ENCODE measurements around the gene CCN2.

The CCN2 gene

DNA sequence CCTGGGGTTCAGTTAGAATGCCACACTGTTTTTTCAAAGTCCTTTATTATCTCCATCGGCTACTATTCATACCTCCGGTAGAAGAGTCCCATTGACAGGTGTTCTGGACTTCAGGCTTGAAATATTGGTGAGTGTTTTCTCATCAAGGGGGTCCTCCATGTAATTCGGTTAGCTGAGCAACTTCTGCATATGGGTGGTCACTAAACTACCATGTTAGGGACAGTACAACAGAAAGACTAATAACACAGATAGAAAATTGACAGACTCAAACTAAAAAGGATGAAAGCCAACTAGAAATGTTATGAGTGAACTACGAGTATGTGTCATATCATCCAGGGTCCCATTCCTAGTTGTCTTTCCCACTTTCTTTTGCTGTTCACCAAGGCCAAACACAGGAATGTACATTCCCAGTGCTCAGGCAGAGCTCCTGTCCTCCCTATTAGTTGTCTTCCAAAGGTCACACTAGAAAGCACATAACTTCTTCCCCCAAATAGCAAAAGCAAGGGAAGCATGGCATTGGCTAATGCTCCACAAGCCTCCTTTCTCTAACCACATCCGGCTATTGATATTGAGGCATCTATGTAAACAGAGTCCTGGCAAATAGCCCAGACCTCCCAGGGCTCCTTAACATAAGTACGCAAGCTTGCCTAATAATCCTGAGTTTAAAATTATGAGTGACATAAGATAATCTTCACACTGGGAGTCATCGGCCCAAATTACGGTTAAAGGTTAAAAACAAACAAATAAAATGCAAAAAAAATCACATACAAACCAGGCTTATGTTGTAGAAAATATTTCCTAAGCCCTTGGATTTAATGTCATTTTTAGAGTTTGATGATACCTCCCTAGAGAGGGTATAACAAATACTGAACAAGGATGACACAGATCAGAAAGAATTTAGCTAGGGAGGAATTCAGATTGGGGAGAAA, 13.2 kb downstream of the CCN2 start:
- Histone ChIP-seq H3K9me3 (ENCODE audit: low read length) (no peaks in the 10 kb centered on the region), H3K9ac (ENCODE audit: low read length) (no peak overlapping the region), H2AFZ (ENCODE audit: low read length) (no peak overlapping the region), H3K4me2 (ENCODE audit: low read length) (no peak overlapping the region), H3K27ac (ENCODE audit: low read depth, low read length, poor library complexity, severe bottlenecking) (no peak overlapping the region), H3K79me2 (ENCODE audit: insufficient read depth, low read length) (no peaks in the 10 kb centered on the region), H3K4me3 (ENCODE audit: low read depth, low read length, poor library complexity, severe bottlenecking) (no peak overlapping the region), H3K4me1 (ENCODE audit: insufficient read depth, low read length, severe bottlenecking) (no peaks in the 10 kb centered on the region), H3K36me3 (ENCODE audit: insufficient read depth, low read length) (no peaks in the 10 kb centered on the region), H4K20me1 (ENCODE audit: insufficient read depth, low read length) (no peaks in the 10 kb centered on the region), H3K9me2 (ENCODE audit: low read depth, low read length) (no peaks in the 10 kb centered on the region), H3K27me3 (ENCODE audit: insufficient read depth, low read length) (no peaks in the 10 kb centered on the region), H3F3A (ENCODE audit: insufficient read depth, low read length) (no peaks in the 10 kb centered on the region)
- TF ChIP-seq, protein P1, sequence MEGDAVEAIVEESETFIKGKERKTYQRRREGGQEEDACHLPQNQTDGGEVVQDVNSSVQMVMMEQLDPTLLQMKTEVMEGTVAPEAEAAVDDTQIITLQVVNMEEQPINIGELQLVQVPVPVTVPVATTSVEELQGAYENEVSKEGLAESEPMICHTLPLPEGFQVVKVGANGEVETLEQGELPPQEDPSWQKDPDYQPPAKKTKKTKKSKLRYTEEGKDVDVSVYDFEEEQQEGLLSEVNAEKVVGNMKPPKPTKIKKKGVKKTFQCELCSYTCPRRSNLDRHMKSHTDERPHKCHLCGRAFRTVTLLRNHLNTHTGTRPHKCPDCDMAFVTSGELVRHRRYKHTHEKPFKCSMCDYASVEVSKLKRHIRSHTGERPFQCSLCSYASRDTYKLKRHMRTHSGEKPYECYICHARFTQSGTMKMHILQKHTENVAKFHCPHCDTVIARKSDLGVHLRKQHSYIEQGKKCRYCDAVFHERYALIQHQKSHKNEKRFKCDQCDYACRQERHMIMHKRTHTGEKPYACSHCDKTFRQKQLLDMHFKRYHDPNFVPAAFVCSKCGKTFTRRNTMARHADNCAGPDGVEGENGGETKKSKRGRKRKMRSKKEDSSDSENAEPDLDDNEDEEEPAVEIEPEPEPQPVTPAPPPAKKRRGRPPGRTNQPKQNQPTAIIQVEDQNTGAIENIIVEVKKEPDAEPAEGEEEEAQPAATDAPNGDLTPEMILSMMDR (IDR thresholded peaks at IDR 0.05; ENCODE audit: low read length): no peak
- TF ChIP-seq EZH2 (IDR thresholded peaks at IDR 0.05; ENCODE audit: borderline replicate concordance, low read length): no peak

GRCh38 chr6:131937226-131937625, 13.9 kb downstream of the CCN2 start:
- H3K27me3 ChIP-seq (ENCODE audit: insufficient read depth, low read length): no peaks in the 10 kb centered on the region
- H3K36me3 ChIP-seq (ENCODE audit: insufficient read depth, low read length): no peaks in the 10 kb centered on the region
- no peak overlapping the region for H3K4me2 ChIP-seq (ENCODE audit: low read length)
- H3K9me3 ChIP-seq (ENCODE audit: low read length): no peaks in the 10 kb centered on the region
- no peaks in the 10 kb centered on the region for H3K79me2 ChIP-seq (ENCODE audit: insufficient read depth, low read length)
- H3K9me2 ChIP-seq (ENCODE audit: low read depth, low read length): no peaks in the 10 kb centered on the region
- H3K9ac ChIP-seq (ENCODE audit: low read length): no peak overlapping the region
- TF ChIP-seq, protein P1 (IDR thresholded peaks at IDR 0.05; ENCODE audit: low read length): no peak
- no peak for TF ChIP-seq EZH2 (IDR thresholded peaks at IDR 0.05; ENCODE audit: borderline replicate concordance, low read length)
- H4K20me1 ChIP-seq (ENCODE audit: insufficient read depth, low read length): no peaks in the 10 kb centered on the region
- no peak overlapping the region for H3K4me3 ChIP-seq (ENCODE audit: low read depth, low read length, poor library complexity, severe bottlenecking)
- no peaks in the 10 kb centered on the region for H3F3A ChIP-seq (ENCODE audit: insufficient read depth, low read length)
- H2AFZ ChIP-seq (ENCODE audit: low read length): no peak overlapping the region
- no peaks in the 10 kb centered on the region for H3K4me1 ChIP-seq (ENCODE audit: insufficient read depth, low read length, severe bottlenecking)
- no peak overlapping the region for H3K27ac ChIP-seq (ENCODE audit: low read depth, low read length, poor library complexity, severe bottlenecking)

DNA sequence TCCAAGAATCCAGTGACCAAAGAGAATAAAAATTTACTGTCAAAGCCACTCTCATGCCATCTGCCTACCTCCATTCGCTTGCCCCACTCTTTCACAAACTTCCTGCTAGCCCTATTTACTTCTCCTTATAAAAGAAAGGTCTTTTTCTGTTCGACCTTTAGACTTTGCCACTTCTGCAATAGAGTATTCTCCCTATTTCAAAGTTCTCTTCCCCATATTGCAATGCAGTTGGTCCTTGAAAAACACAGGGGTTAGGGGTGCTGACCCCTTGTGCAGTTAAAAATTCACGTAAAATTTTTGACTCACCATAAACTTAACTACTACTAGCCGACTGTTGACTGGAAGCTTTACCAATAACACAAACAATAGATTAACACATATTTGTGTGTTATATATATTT, 15.0 kb downstream of the CCN2 start:
- H3K4me3 ChIP-seq (ENCODE audit: low read depth, low read length, poor library complexity, severe bottlenecking): no peak overlapping the region
- H2AFZ ChIP-seq (ENCODE audit: low read length): no peak overlapping the region
- no peaks in the 10 kb centered on the region for H3F3A ChIP-seq (ENCODE audit: insufficient read depth, low read length)
- H3K4me1 ChIP-seq (ENCODE audit: insufficient read depth, low read length, severe bottlenecking): no peaks in the 10 kb centered on the region
- no peaks in the 10 kb centered on the region for H4K20me1 ChIP-seq (ENCODE audit: insufficient read depth, low read length)
- H3K9me2 ChIP-seq (ENCODE audit: low read depth, low read length): no peaks in the 10 kb centered on the region
- H3K36me3 ChIP-seq (ENCODE audit: insufficient read depth, low read length): no peaks in the 10 kb centered on the region
- H3K4me2 ChIP-seq (ENCODE audit: low read length): no peak overlapping the region
- H3K27me3 ChIP-seq (ENCODE audit: insufficient read depth, low read length): no peaks in the 10 kb centered on the region
- no peaks in the 10 kb centered on the region for H3K9me3 ChIP-seq (ENCODE audit: low read length)
- H3K27ac ChIP-seq (ENCODE audit: low read depth, low read length, poor library complexity, severe bottlenecking): no peak overlapping the region
- TF ChIP-seq, protein P1 (IDR thresholded peaks at IDR 0.05; ENCODE audit: low read length): no peak
- no peak overlapping the region for H3K9ac ChIP-seq (ENCODE audit: low read length)
- no peaks in the 10 kb centered on the region for H3K79me2 ChIP-seq (ENCODE audit: insufficient read depth, low read length)
